GM20000 (cell line): ENCODE data around the gene TPCN2.
A peak's percentile ranks its signal among the peaks of the same experiment; 100 is the strongest.

Experiments used
- DNase-seq: peaks from one replicate; pipeline ENCODE4 v3.0.0; 2012; ENCODE audit warnings: low spot score
- TF ChIP-seq, protein P1 (sequence below): IDR thresholded peaks from 2 replicates; pipeline ENCODE4 v1.5.1; 2012; ENCODE audit warnings: mild to moderate bottlenecking, control low read depth; ENCODE audit errors: extremely low read depth, missing control alignments

Gene TPCN2

DNA sequence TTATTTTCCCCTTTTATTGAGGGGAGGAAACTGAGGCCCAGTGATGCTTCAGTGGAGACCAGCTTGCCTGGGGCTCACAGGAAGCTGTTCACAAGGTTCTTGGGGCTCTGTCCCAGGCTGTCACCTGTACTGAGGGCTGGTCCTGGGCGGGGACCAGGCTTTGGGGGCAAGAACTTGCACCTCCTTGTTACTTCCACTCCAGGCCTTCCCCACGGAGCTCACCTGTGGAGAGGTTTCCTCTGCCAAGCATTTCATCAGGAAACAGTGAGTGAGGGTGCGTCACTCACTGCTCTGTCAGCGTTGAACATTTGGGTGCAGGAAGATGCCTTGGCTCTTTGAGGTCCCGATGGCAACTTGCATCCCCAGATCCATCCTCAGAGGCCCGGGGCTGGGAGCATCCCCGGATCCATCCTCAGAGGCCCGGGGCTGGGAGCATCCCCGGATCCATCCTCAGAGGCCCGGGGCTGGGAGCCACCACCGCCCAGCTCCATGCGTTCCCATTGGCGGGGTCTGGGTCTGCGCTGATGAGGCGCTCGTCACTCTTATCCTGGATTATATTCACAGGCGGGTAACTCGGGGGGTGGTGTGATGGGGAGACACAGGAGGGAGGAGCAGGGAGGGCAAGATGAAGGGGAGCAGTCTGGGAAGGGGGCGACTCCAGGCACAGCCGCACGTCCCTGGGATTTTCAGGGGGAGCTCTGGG lies 105.6 kb downstream of the TPCN2 start:
- DNase-seq: no peak
- TF ChIP-seq, protein P1, sequence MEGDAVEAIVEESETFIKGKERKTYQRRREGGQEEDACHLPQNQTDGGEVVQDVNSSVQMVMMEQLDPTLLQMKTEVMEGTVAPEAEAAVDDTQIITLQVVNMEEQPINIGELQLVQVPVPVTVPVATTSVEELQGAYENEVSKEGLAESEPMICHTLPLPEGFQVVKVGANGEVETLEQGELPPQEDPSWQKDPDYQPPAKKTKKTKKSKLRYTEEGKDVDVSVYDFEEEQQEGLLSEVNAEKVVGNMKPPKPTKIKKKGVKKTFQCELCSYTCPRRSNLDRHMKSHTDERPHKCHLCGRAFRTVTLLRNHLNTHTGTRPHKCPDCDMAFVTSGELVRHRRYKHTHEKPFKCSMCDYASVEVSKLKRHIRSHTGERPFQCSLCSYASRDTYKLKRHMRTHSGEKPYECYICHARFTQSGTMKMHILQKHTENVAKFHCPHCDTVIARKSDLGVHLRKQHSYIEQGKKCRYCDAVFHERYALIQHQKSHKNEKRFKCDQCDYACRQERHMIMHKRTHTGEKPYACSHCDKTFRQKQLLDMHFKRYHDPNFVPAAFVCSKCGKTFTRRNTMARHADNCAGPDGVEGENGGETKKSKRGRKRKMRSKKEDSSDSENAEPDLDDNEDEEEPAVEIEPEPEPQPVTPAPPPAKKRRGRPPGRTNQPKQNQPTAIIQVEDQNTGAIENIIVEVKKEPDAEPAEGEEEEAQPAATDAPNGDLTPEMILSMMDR: no peak

DNA sequence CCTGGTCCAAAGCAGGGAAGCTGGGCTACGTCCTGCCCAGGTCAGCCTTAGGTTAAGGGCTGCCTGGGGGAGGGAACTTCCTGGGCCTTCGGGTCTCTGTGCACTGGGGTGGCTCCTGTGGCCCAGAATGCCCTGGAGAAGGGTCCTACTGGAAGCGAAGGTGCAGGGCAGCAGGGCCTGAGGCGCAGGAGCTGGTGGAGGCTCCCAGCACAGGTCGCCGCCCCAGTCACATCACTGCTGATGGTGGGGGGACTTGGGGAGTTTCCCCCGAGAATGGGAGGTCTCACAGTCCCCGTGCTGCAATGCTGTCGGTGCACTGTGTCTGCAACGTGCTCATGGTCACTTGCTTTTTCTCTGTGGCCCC lies 106.2 kb downstream of the TPCN2 start:
- TF ChIP-seq, protein P1: no peak
- no peak for DNase-seq

DNA sequence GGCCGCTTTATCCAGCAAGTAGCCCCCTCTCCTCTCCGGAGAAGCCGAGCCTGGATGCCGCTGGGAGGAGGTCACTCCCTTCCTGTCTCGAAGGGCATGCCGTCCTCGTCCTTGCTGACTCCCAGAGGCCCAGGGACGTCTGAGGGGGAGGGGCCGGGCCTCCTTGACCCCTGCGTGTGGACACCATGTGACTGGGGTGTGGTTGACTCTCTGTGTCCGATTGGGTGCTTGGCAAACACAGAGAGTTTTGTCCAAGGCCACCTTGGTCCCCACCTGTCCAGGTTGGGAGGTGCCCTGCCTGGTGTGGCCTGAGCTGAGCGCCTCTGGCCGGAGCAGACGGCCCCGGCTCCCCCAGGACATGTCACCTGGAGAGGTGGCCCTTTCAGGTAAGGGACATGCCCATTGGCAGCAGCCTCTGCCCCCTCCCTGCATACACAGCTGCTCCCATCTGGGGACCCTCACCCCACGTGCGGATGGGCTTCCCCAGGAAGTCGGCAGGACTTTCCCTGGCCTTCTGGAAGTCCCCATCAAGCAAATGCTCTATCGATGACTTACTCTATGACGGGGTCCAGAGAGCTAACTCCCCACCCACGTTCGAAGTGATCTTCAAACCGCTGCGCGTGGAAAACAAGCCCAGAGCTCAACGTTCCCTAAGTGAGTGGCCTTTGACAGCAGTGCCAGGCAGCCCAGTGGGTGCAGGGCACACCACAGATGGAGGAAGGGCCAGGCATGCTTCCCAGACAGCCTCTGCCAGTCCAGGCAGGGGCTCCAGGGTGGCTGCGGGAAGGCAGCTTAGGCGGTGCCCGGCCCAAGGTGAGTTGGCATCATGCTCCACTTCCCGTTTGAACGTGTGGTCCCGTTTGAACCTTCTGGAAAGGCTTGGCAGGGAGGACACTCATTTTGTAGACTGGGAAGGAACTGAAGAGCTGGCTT lies 106.8 kb downstream of the TPCN2 start, which contains the start of gene SMIM38:
Gene SMIM38, plus strand, starts transcription at position 634 of the 933 bp plus-strand sequence. CDS start 1,912 bp downstream, outside the sequence.
- TF ChIP-seq, protein P1: no peak
- peak; percentile 78 for DNase-seq

DNA sequence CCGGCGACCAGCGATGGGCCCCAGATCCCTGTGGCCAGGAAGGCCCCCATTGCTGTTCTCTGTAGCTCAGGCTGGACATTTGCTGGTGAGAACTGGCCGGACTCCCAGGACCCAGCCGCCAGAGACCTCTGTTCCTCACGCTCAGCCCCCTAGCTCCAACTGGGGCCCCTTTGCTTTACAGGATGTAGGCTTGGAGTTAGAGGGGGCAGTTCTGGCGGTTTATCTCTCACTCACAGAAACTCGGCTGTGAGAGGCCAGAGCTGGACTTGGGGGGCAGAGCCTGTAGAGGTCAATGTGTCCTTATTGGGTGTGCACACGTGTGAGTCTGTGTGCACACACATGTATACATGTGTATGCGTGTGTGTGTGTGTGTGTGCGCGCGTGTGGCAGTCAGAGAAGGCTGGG lies 107.5 kb downstream of the TPCN2 start:
- TF ChIP-seq, protein P1: no peak
- peak; percentile 32 for DNase-seq

DNA sequence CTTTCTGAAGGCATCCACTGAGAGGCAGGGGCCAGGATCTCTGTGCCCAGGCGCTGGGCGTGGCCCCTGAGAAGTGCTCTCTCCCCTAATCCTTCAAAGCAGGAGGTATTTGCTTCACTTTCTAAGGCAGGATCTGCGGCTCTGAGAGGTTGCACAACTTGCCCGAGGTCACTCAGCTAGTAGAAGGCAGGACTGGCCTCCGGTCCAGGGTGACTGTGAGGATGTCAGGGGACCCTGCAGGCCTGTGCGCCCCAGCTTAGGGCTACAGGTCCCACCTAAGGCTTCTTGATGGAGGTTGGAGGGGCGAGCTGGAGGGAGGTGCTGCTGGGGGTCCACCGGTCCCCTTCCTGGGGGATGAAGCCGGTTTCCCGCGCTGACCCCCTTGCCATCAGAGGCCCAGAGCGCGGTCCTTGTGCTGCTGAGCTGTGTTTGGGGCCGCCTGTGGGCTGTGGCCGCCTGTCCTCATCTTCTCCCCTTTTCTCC lies 108.0 kb downstream of the TPCN2 start:
- no peak for DNase-seq
- TF ChIP-seq, protein P1: no peak

DNA sequence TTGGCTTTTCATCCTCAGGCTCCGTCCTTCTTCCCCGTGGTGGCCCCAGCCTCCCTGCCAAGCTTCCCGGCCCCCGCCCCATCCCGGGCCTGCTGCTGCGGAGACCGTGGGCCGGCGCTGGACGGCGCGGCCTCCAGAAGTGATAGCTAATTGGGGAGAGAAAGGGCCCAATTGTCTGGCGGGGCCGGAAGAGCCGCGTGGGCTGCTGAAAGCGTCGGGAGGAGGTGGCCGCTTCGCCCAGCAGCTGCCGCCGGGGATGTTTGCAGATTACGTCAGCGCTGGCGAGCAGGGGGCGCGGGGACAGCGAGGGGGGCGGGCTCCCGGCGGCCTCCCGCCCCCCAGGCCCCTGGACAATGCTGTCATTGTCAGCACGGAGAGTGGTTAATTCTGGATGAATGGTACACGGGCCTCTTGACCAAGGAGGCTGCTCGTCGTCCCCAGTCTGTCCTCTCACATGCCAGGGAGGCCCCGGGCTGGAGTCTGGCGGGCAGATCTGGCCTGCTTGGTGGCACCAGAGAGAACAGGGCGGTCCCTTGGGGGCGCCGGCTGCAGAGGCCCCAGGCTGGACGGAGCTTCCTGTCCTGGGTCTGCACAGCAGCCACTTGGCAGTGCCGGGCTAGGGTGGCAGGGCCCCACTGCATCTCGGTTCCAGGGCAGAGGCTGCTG lies 108.6 kb downstream of the TPCN2 start:
- peak; percentile 78 for DNase-seq
- TF ChIP-seq, protein P1: no peak
